Thyroid gland (tissue), 4 donors: ENCODE measurements around the gene DEPDC7.

Experiments
- POLR2A ChIP-seq, 2 donors: fragments of 450-650 bp; IDR thresholded peaks; one replicate each; pipeline ENCODE4 v1.6.1; 2017; ENCODE audit warnings: antibody characterized with exemption in 2 of 2, mild to moderate bottlenecking in 2 of 2, moderate library complexity in 1 of 2
- TF ChIP-seq, protein P1 (sequence below), 6 experiments: fragments of 200-600 bp in 3 of 6; fragments of 450-650 bp in 3 of 6; sonication (generic) in 3 of 6; IDR thresholded peaks; one replicate each; pipeline ENCODE4 v1.5.1; 2016 to 2019; ENCODE audit warnings: antibody characterized with exemption in 6 of 6, mild to moderate bottlenecking in 2 of 6, inconsistent platforms in 1 of 6, moderate library complexity in 1 of 6

DNA sequence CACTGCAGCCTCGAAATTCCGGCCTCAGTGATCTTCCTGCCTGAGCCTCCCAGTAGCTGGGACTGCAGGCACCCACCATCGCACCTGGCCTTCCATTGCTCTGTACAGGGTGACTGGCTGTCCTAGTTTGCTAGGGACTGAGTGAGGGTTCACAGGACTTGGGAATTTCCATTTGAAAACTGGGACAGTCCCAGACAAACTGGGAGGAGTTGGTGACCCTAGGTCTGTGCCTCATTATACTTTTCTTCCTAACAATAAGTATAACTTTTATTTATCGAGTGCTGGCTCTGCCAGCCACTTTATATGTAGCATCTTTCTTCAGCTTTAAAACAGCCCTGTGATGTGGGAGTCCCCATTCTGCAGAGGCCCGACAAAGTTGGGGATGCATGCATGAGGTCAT lies 49.2 kb downstream of the DEPDC7 start:
- TF ChIP-seq POLR2A (IDR thresholded peaks at IDR 0.05), result no peak
- TF ChIP-seq, protein P1, sequence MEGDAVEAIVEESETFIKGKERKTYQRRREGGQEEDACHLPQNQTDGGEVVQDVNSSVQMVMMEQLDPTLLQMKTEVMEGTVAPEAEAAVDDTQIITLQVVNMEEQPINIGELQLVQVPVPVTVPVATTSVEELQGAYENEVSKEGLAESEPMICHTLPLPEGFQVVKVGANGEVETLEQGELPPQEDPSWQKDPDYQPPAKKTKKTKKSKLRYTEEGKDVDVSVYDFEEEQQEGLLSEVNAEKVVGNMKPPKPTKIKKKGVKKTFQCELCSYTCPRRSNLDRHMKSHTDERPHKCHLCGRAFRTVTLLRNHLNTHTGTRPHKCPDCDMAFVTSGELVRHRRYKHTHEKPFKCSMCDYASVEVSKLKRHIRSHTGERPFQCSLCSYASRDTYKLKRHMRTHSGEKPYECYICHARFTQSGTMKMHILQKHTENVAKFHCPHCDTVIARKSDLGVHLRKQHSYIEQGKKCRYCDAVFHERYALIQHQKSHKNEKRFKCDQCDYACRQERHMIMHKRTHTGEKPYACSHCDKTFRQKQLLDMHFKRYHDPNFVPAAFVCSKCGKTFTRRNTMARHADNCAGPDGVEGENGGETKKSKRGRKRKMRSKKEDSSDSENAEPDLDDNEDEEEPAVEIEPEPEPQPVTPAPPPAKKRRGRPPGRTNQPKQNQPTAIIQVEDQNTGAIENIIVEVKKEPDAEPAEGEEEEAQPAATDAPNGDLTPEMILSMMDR (IDR thresholded peaks at IDR 0.05), result no peak
